Stimulated activated CD8-positive, alpha-beta memory T cell treated with anti-CD3 and anti-CD28 coated beads, Interleukin-2, amount 100 ng/mL, for 48 hours (primary cell): ENCODE measurements around the gene ZNF500.
"Not testable (repeated sequence)": the region's sequence is repeated elsewhere in the genome, so short reads cannot be mapped to it uniquely, and the experiment has no call there.

Source experiments
- DNase-seq, 2 donors: peaks; one replicate each; pipeline ENCODE4 v3.0.0-alpha.2; 2020; ENCODE audit warnings: low read depth in 2 of 2

Gene ZNF500

DNA sequence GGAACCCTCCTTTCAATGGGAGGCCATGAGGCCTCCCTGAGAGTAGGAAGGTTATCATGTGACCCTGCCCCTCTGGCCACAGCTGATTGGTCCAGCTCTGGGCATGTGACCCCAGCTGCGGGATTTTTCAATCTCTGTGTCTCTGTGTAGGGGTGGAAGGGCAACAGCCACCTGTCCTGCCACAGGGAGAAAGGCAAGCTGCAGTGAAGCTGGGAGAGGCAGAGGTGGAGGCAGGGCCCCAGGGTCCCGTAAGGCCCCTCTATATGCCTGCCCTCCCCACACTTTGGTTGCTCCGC, 21.7 kb downstream of the ZNF500 start:
- DNase-seq: no peak

DNA sequence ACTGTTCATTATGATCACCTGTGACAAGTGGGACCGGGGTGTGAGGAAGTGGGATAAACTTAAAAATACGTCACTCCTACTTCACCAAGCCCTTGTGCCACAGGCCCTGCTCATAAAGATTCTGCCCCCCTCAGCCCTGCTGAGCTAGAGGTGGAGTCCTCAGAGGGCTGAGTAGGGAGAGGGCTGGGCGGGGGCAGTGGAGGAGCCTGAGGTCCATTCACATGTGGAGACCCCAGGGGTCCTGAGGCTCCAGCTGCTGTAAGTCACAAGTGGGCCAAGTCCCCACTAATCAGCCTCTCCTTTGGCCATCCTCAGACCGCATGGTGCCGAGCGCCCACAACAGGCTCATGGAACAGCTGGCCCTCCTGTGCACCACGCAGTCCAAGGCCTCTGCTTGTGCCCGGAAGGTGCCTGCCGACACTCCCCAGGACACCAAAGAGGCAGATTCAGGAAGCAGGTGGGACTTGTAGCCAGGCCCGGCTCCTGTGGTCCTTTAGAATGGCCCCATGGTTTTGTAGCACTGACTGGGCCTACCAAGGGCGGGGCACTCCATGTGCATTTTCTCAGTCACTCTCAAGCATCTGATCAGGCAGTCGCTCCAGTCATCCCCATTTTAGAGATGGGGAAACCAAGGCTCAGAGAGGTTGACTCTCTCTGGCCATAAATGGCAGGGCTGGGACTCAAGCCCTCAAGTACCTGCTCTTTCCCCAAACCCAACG, 22.2 kb downstream of the ZNF500 start:
- no peak for DNase-seq

DNA sequence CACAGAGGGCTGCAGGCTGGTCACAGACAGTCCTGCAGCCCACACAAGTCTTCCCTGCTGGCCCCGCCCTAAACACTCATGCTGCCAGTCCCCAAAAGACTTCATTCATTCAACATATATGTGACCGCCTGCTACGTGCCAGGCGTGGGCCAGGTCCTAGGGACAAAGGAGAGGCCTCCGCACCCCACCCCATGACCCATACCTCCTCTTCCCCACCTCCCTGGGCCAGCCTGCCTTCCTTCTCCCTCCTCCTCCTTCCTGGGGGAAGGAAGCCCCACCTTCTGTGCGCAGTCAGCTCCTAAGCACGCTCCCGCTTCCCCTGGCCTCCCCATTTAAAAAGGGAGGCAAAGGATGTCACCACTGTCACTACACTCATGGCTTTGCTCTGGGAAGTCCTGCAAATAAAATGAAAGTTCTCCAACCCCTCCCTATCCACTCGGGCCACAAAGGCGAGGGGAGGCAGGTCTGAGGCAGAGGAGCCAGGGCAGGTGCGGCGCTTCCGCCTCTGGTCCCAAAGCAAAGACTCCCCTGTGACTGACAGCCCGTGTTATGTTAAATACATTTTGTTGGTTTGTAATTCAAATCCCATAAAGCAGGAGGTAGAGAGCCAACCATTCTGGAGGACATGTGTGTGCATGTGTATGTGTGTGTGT, 23.6 kb downstream of the ZNF500 start:
- no peak for DNase-seq

DNA sequence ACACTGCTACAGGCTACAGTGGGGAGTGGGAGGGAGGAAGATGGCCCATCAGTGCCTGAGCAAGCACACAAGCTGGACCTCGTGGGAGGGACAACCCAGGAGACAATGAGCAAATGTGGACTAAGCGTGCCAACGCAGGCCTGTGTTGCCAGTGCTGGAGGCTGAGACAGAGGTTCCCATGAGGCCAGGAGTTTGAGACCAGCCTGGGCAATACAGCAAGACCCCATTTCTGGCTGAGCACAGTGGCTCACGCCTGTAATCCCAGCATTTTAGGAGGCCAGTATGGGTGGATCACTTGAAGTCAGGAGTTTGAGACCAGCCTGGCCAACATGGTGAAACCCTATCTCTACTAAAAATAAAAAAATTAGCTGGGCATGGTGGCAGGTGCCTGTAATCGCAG, 28.6 kb downstream of the ZNF500 start:
- not testable (repeated sequence) for DNase-seq

DNA sequence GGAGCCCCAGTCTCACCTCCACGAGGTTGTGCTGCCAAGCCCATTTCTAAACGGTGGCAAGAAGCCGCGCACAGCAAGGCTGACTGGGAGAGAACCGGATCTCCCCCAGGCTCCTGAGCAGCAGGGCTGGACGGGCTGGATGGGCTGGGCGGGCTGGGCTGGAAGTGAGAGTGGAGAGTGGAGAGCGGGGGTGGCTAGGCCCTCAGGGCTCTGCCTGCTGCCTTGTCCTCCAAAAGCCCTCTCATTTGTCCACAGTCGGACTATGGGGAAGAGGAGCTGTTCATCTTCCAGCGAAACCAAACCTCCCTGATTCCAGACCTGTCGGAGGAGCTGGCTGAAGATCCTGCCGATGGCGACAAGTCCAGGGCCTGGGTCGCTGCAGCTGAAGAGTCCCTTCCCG, 29.4 kb downstream of the ZNF500 start:
- DNase-seq: no peak

DNA sequence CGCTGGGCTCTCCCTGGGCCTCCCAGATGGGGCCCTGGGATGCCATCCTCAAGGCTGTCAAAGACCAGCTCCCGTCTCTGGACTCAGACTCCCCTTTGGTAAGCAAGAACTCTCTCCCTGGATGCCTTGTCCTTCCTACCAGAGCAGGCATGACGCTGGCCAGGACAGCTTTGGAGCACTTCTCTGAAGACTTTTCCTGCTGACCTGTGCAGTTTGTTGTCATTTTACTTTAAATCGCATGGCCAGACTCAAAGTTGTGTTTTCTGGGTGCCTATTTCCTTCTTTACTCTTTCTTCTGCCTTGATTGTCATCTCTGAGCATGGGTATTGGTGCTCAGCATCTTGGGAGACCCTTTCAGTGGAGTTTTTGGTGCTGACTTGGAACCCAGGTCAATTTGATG, 30.4 kb downstream of the ZNF500 start:
- DNase-seq: no peak

DNA sequence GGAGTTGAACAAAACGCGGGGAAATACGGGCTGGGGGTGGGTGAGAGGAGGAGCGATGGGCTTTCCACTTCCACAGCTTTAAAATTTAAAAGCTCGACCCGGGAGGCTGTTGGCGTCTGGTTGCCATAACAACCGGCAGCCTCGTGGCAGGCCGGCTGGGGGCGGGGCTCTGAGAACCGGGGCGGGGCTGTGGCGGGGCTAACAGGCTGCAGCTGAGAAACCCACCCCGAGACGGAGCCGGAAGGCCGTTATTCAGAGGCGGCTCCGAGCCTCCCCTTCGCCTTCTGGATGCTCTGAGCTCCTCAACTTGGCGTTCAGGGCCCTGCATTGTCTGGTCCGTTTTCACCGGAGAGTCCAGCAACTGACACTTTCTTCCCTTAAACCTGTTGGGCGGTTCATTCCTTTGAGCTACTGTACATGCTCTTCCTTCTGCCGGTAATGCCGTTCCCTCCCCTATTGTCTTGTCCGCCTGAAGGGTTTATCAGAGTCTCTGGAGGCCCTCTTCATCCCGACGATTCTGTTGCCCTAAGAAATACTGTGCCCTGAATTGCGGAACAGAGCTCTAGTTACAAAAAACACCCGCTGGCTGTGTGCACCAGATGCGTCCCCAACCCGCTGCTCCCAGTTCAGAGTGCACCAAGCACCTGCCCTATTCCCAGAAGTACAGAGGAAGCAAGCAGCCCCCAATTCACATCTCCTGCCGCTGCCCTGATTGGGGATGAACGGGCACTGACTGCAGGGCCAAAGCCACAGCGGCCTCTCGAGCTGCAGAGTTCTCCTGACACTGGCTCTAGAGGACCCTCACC, 32.0 kb downstream of the ZNF500 start:
- DNase-seq: peak; percentile 93 to 95

DNA sequence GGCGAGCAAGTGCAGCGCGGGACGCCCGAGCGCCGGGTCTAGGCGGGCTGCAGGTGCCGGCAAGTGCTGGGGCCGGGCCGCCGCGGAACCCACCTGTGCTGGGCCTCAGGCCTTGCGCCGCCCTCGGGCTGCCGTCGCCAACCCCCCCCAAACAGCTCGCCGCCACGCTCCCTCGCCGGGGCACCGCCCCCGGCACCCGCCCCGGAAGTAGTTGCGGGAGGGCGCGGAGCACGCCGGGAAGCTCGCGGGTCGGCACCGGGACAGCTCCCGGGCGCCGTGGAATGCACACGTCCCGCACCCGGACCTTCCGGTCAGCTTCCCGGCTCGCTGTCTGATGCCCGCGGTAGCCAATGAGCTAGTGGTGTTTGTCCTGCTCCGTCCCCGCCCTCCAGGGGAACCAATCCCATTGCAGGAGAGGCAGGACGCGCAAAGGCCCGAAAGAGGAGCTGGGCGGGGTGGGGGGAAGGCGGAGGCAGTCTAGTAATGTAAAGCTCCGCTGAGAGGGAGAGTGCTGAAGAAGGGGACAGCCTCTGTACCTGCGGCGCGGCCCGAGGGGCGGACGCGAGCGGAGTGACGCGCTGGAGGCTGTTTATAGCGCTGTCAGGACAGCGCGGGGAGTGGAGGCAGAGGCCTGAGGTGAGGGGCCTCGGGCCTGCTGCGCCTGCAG, 32.8 kb downstream of the ZNF500 start, which contains the start of the genes ANKS3 and DNAAF8:
Gene ANKS3, minus strand, starts transcription at position 209 of the 667 bp plus-strand sequence. CDS start 4,122 bp downstream, outside the sequence.
Gene DNAAF8, plus strand, starts transcription at position 475 of the 667 bp plus-strand sequence. CDS start 1,978 bp downstream, outside the sequence.
- peak; percentile 71 to 76 for DNase-seq

DNA sequence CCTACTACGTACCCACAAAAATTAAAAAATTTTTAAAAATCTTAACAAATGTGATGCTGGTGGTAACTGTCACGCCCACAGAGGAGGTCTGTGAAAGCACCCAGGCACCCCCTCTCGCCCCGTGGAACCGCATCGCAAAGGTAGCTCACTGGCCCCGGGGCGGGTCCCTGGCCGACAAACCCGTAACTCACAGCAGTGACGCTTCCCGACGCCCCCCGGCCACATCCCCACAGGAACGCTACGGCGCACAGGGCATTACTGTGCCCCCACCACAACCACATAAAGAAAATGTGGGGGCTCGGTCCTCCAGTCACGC, 33.3 kb downstream of the ZNF500 start:
- DNase-seq: peak in 1 of 2 donors; percentile 15

DNA sequence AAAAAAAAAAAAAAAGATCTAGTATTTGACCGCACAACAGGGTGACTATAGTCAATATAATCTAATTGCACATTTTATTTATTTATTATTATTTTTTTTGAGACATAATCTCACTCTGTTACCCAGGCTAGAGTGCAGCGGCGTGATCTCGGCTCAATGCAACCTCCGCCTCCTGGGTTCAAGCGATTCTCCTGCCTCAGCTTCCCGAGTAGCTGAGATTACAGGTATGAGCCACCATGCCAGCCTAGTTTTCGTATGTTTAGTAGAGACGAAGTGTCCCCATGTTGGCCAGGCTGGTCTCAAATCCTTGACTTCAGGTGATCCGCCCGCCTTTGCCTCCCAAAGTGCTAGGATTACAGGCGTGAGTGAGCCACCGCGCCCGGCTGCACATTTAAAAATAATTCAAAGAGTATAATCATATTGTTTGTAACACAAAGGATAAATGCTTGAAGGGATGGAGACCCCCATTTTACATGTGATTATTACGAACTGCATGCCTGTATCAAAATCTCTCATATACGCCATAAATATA, 33.7 kb downstream of the ZNF500 start:
- no peak for DNase-seq

DNA sequence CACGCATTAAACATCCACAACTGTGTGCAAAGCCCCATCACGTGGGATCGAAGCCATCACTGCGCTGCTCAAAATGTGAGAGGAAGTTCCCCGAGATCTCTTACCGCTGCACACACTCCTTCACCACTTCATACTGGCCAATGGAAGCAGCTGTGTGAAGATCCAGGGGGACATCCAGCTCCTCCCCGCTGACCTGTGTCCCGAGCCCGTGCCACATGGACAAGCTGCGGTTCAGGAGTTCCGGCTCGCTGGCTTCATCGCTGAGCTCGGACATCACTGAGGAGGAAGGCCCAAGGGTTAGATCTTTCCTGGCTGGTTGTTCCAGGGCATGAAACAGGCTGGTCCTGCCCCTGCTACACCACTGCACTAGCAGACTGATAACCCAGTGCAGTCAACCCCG, 37.1 kb downstream of the ZNF500 start:
- no peak for DNase-seq

DNA sequence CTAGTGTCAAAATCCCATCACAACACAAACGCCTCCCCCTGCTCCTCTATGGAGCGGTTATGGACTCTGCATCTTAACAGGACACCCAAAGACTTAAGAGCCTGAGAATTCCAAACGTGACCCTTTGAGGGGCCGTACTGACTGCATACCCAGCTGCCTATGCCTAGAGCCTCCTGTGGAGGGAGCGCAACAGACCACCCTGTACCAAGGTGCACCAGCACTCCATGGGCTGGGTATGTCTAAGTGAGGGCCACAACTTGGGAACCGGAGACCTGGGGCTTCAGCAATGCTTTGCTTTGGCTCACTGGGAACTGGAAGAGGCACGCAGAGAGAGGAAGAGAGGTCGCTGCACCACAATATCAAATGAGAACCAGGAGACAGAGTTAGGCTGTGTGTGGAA, 38.3 kb downstream of the ZNF500 start:
- no peak for DNase-seq

DNA sequence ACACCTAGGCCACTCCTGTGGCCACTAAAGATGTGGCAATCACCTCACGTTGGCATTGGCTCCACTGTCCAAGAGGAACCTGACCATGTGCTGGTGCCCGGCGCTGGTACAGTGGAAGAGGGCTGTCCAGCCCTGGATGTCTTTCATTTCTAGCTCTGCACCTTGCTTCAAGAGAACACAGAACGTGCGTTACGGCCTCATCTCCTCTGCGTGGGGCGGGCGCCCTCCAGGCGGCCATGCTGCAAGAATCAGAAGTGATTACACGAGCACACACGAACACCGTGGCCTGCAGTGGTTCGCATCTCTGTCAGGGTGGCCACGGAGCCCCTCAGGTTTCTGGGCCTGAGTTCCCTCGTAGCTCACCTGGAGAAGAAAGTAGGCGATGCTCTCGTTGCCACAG, 40.3 kb downstream of the ZNF500 start:
- no peak for DNase-seq

DNA sequence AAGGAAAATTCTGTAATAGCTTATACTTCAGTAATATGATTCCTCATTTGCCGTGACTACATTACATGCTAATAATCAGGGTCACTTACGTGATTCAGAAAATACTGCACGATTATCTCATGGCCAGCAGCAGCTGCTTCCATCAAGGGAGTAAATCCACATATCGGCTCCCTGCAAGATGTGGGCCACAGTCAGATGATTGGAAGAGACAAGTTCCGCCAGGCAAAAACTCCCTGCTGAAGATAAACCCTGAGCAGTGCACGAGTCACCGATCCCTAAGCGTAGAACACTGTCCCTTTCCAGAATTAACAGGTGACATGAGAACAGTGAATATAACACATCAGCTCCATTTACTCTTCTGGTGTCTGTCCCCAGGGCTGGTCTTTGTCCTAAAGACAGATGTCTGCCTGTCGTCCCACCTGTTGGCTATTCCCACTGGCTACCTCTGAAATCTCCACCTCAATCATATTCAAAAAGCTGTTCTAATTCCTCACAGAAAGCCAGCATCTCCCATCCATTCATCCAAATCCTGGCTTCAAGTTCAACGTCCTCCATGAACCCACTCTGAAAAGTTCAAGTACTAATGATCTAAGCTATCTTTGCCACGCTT, 42.2 kb downstream of the ZNF500 start:
- DNase-seq: no peak

DNA sequence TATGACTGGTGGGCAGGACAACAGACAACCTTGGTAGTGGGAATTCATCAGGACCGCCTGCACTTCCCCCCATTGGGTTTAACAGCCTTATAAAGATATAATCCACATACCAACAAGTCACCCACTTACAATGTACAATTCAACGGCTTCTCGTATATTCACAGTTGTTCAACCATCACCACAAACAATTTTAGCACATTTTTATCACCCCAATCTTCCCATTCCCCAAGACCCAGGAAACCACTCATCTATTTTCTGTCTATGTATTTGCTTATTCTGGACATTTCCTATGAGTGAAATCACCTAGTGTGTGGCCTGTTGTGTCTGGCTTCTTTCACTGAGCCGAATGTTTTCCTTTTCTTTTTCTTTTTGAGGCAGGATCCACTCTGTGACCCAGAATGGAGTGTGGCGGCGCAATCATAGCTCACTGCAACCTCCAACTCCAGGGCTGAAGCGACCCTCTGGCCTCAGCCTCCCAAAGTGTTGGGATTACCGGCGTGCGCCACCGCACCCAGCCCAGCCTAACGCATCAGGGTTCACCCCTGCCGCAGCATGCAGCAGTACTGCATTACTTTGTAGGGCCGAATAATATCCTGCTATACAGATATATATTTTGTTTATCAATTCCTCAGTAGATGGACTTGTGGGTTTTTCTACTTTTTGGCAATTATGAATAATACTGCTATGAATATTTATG, 43.7 kb downstream of the ZNF500 start:
- DNase-seq: no peak

DNA sequence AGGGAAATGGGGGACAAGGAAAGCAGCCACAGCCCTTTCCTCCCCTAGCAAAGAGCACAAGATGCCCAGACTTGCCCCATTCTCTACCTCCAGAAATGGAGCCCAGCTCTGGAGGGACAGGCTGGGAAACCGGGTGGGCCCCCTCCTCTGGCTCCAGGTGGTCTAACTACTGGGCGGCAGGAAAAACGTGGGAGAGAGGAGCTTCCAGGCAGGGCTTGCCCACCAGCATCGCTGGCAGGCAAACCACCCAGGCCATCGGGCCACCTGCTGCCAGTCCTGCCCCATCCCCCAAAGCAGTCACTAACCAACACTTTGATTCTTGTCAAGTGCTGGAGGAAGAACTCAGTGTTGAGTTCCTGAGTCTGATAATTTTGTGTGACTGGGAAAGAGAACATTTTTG, 48.5 kb downstream of the ZNF500 start:
- no peak for DNase-seq

DNA sequence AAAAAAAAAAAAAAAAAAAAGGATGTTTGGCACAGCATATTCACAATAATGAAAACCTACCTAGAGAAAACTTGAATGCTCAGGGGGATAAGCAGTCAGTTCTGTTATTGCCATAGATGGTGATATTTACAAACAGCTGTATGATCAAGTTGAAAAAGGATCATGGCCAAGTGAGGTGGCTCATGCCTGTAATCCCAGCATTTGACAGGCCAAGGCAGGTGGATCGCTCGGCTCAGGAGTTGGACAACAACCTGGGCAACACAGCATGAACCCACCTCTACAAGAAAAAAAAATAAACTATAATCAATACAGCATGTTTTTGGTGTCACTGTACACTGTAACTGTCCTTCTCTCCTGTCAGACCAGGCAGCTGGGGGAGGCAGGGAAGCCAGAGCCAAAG, 52.0 kb downstream of the ZNF500 start:
- no peak for DNase-seq

DNA sequence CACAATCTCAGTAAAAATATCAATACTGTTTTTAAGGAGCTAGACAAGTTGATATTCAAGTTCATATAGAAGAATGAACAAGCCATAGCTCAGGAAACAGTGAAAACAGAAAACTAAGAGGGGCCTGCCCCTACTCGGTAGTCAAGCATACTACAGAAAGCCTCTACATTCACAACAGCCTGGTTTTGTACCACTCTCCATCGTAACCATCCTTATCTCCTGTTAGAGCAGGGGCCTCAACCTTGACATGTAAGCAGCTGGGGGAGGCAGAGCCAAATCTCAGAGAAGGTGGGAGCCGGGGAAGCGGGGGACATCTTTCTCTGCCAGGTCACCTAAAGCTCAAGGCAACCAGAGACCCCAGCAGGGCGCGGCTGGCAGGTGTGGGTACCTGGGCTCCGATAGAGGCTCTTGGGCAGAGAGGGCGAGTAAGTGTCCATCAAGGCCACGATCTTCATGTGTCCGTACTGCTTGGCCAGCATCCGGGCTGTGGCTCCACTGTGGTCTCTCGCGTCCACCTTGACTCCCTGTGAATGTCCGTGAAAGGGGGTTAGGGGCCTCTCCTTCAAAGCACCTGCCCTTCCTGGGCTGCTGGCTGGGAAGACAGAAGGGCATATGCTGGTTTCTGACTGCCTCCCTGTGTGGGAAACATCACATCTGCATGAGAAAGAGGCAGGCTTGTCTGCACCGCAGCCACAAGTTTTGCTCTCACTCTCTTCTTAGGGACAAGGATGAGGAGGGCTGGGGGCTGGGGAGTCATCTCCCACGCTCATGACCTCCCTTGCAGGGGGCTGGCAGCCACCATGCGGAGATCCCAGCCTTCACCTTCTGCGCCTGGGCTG, 53.1 kb downstream of the ZNF500 start:
- DNase-seq: no peak

DNA sequence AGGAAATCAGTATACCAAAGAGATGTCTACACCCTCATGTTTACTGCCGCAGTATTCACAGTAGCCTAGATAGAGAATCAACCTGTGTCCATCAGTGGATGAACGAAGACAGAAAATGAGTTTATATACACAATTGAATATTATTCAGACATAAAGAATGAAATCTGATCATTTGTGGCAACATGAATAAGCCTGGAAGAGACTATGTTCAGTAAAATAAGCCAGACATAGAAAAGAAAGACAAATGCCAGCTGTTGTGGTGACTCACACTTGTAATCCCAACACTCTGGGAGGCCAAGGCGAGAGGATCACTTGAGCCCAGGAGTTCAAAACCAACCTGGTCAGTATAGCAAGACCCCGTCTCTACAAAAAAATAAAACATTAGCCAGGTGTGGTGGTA, 57.5 kb downstream of the ZNF500 start:
- DNase-seq: no peak

DNA sequence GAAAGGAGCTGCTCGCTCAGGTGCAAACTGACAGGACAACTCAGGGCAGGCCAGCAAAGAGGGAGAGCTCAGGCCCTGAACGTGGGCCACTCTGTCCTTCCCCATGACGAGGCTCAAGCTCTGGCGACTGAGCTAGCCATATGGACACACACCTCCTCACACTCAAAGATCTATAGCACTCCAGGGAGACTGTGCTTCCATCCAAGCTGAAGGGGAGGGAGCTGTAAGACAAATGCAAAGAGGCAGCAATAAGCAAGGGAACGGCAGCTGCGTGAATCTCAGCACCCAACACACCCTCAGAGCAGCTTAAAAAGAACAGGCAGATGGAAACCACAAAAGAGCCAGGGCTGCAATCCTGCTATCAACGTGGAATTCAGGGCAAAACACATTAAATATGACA, 60.1 kb downstream of the ZNF500 start:
- DNase-seq: no peak
